HEK293T (cell line): ENCODE results near the gene COBLL1.
"Not testable (repeated sequence)": the region's sequence is repeated elsewhere in the genome, so short reads cannot be mapped to it uniquely, and the experiment has no call there.

Experiments
- CTCF ChIA-PET: fragments of 350-600 bp; formaldehyde crosslinking; extraction: SDS; loops from one replicate; lab custom pipeline; 2021; ENCODE audit warnings: antibody characterized with exemption, inconsistent platforms; lab: Yijun Ruan, JAX
- POLR2A ChIA-PET: fragments of 350-600 bp; formaldehyde crosslinking; extraction: SDS; loops from one replicate; lab custom pipeline; 2020; ENCODE audit warnings: antibody characterized with exemption, inconsistent platforms; lab: Yijun Ruan, JAX
- DNase-seq: peaks from one replicate; pipeline ENCODE4 v3.0.0; 2012; ENCODE audit warnings: mixed read lengths; ENCODE audit errors: extremely low spot score
- ARNT ChIP-seq: fragments of 450-650 bp; IDR thresholded peaks from 2 replicates; pipeline ENCODE4 v1.6.1; 2017; ENCODE audit warnings: mild to moderate bottlenecking
- BHLHE40 ChIP-seq: fragments of 450-650 bp; IDR thresholded peaks from 2 replicates; pipeline ENCODE4 v1.6.1; 2016; ENCODE audit warnings: mild to moderate bottlenecking, moderate library complexity, borderline replicate concordance
- CTBP1 ChIP-seq: fragments of 450-650 bp; IDR thresholded peaks from 2 replicates; pipeline ENCODE4 v1.6.1; 2016; ENCODE audit warnings: borderline replicate concordance
- ELF4 ChIP-seq: fragments of 450-650 bp; IDR thresholded peaks from 2 replicates; pipeline ENCODE4 v1.6.1; 2017; ENCODE audit warnings: antibody characterized with exemption
- FOXA1 ChIP-seq: fragments of 450-650 bp; IDR thresholded peaks from 2 replicates; pipeline ENCODE4 v1.6.1; 2016; ENCODE audit warnings: mild to moderate bottlenecking
- FOXK2 ChIP-seq: fragments of 450-650 bp; IDR thresholded peaks from 2 replicates; pipeline ENCODE4 v1.6.1; 2016; ENCODE audit warnings: mild to moderate bottlenecking
- FOXM1 ChIP-seq: fragments of 450-650 bp; IDR thresholded peaks from 2 replicates; pipeline ENCODE4 v1.6.1; 2017; ENCODE audit warnings: mild to moderate bottlenecking, borderline replicate concordance
- HDGF ChIP-seq: fragments of 450-650 bp; IDR thresholded peaks from 2 replicates; pipeline ENCODE4 v1.6.1; 2017; ENCODE audit warnings: antibody characterized with exemption, borderline replicate concordance
- L3MBTL2 ChIP-seq: fragments of 450-650 bp; conservative IDR thresholded peaks from 2 replicates; pipeline ENCODE4 v1.6.1; 2016; ENCODE audit warnings: mild to moderate bottlenecking
- LEF1 ChIP-seq: fragments of 450-650 bp; IDR thresholded peaks from 2 replicates; pipeline ENCODE4 v1.6.1; 2017; ENCODE audit warnings: mild to moderate bottlenecking, borderline replicate concordance
- NFRKB ChIP-seq: fragments of 450-650 bp; IDR thresholded peaks from 2 replicates; pipeline ENCODE4 v1.6.1; 2016; ENCODE audit warnings: mild to moderate bottlenecking, moderate library complexity
- PKNOX1 ChIP-seq: fragments of 450-650 bp; IDR thresholded peaks from 2 replicates; pipeline ENCODE4 v1.6.1; 2016
- SP1 ChIP-seq: fragments of 450-650 bp; IDR thresholded peaks from 2 replicates; pipeline ENCODE4 v1.6.1; 2017
- SUZ12 ChIP-seq: fragments of 450-650 bp; IDR thresholded peaks from 2 replicates; pipeline ENCODE4 v1.6.1; 2016; ENCODE audit warnings: mild to moderate bottlenecking
- TARDBP ChIP-seq: fragments of 450-650 bp; IDR thresholded peaks from 2 replicates; pipeline ENCODE4 v1.6.1; 2016
- ZNF384 ChIP-seq: fragments of 450-650 bp; IDR thresholded peaks from 2 replicates; pipeline ENCODE4 v1.6.1; 2016

Gene COBLL1

GRCh38 chr2:164761737-164762460 is 79.7 kb downstream of the COBLL1 start:
- POLR2A ChIA-PET, result no interaction called here
- DNase-seq, result no peak
- CTCF ChIA-PET, result interaction anchor here (0.7 kb wide), 1 partner anchor 1867 kb away, joined by 3 read pairs; no protein-coding TSS in a partner anchor
- TF ChIP-seq NFRKB (no peak), L3MBTL2 (no peak), FOXM1 (no peak), TARDBP (no peak), HDGF (no peak), CTBP1 (no peak), LEF1 (no peak)

GRCh38 chr2:164761201-164761600 is 80.4 kb downstream of the COBLL1 start:
- not testable (repeated sequence) for DNase-seq

GRCh38 chr2:164760179-164760578 is 81.4 kb downstream of the COBLL1 start:
- POLR2A ChIA-PET, result no interaction called here
- no peak for TF ChIP-seq NFRKB
- no peak for TF ChIP-seq LEF1
- TF ChIP-seq FOXM1, result no peak
- no peak for TF ChIP-seq SP1
- no peak for TF ChIP-seq ARNT
- TF ChIP-seq SUZ12, result no peak
- no peak for TF ChIP-seq ZNF384
- TF ChIP-seq FOXA1, result no peak
- no peak for TF ChIP-seq BHLHE40
- TF ChIP-seq HDGF, result no peak
- no peak for TF ChIP-seq ELF4
- TF ChIP-seq FOXK2, result no peak
- no peak for TF ChIP-seq TARDBP
- TF ChIP-seq CTBP1, result no peak
- no peak for TF ChIP-seq PKNOX1
- no peak for TF ChIP-seq L3MBTL2
- no peak for DNase-seq
- CTCF ChIA-PET, result no interaction called here

More at GRCh38 chr2:164761201-164761600, 80.4 kb downstream of the COBLL1 start:
- POLR2A ChIA-PET, result not testable (repeated sequence)
- CTCF ChIA-PET, result interaction anchor here (0.7 kb wide), 1 partner anchor 1867 kb away, joined by 3 read pairs; no protein-coding TSS in a partner anchor

- TF ChIP-seq PKNOX1 (no peak), LEF1 (no peak), SP1 (no peak), ARNT (no peak), CTBP1 (no peak), HDGF (no peak), FOXK2 (no peak)
- ChIA-PET POLR2A (no interaction called here), CTCF (no interaction called here)
- no peak for DNase-seq
These were observed 83.5 kb downstream of the COBLL1 start for GRCh38 chr2:164757934-164758695.

- DNase-seq, result no peak
- CTCF ChIA-PET, result no interaction called here
- POLR2A ChIA-PET, result no interaction called here
- no peak for TF ChIP-seq FOXK2
- no peak for TF ChIP-seq FOXA1
- TF ChIP-seq LEF1, result no peak
- no peak for TF ChIP-seq TARDBP
- TF ChIP-seq FOXM1, result no peak
- no peak for TF ChIP-seq HDGF
- TF ChIP-seq SUZ12, result no peak
- no peak for TF ChIP-seq BHLHE40
- no peak for TF ChIP-seq ZNF384
- TF ChIP-seq NFRKB, result no peak
- TF ChIP-seq PKNOX1, result no peak
- no peak for TF ChIP-seq L3MBTL2
- no peak for TF ChIP-seq ARNT
- TF ChIP-seq CTBP1, result no peak
These were observed 84.8 kb downstream of the COBLL1 start for GRCh38 chr2:164756773-164757172.

- DNase-seq, result no peak
- POLR2A ChIA-PET, result no interaction called here
- TF ChIP-seq ELF4 (no peak), SP1 (no peak), SUZ12 (no peak), LEF1 (no peak)
- CTCF ChIA-PET, result no interaction called here
These were observed 85.7 kb downstream of the COBLL1 start for GRCh38 chr2:164755952-164756351.
